Psoas muscle (tissue), 8 donors: ENCODE measurements around the gene WDR27. TPM values are rescaled to one million over a fixed set of nuclear protein-coding genes. Genes with fewer than 3 reads are reported as not detected.

Experiments used
- ATAC-seq, 4 donors: fragments of 200-7000 bp; cut with Tn5 transposase; one replicate each; pipeline ENCODE4 v1.9.1; 2020; ENCODE audit warnings: moderate library complexity in 3 of 4, mild to moderate bottlenecking in 2 of 4
- DNase-seq, 2 donors: peaks; one replicate each; pipeline ENCODE4 v3.0.0-alpha.2; 2020
- H3K27ac ChIP-seq: fragments of 200-600 bp; one replicate; pipeline ENCODE4 v1.8.0; 2022
- H3K27me3 ChIP-seq, 3 donors: fragments of 200-600 bp in 1 of 3; one replicate each; pipeline versions ENCODE4 v1.6.1 to v1.8.0; 2013 to 2022; ENCODE audit warnings: low read length in 2 of 3, mild to moderate bottlenecking in 2 of 3, moderate library complexity in 1 of 3; ENCODE audit not compliant: insufficient read depth in 3 of 3
- H3K36me3 ChIP-seq, 2 donors: fragments of 200-600 bp in 1 of 2; one replicate each; pipeline versions ENCODE4 v1.6.1 to v1.8.0; 2013 to 2022; ENCODE audit warnings: low read depth in 1 of 2, mild to moderate bottlenecking in 1 of 2, moderate library complexity in 1 of 2; ENCODE audit not compliant: insufficient read depth in 1 of 2
- H3K4me1 ChIP-seq: fragments of 200-600 bp; one replicate; pipeline ENCODE4 v1.8.0; 2022
- H3K4me3 ChIP-seq: fragments of 200-600 bp; one replicate; pipeline ENCODE4 v1.8.0; 2022; ENCODE audit warnings: mild to moderate bottlenecking
- H3K9me3 ChIP-seq: fragments of 200-600 bp; one replicate; pipeline ENCODE4 v1.8.0; 2022
- WGBS, 3 donors: extraction: QIAGEN DNeasy Blood & Tissue Kit; methylation state at CpG; one replicate each; pipeline versions ENCODE4 v1.1.6 to v1.1.7; 2013; 5-methylcytosine and 5-hydroxymethylcytosine counted together
- intact Hi-C, 2 donors: fragments of 100-400 bp; cut with DNase I; formaldehyde crosslinking; loops; one replicate each; pipeline versions ENCODE4 v1.11.0 to v1.14.2; 2022
- polyA plus RNA-seq, 3 donors: library from polyadenylated mRNA; stranded (reverse); fragments of 200-250 nt; gene quantifications; one replicate each; pipeline ENCODE4 v1.2.3, GENCODE V29; 2013
- total RNA-seq, 4 donors: library from RNA; stranded (reverse); fragmentation: NEBNext Ultra II Directional in 2 of 4; extraction: Animal tissue kit (Norgen Biotek cat#: 25700) in 2 of 4; gene quantifications; one replicate each; pipeline versions ENCODE4 v1.2.1 to v1.2.4, GENCODE V29; 2021 to 2023
- TF ChIP-seq, protein P1 (sequence below): fragments of 200-600 bp; IDR thresholded peaks from one replicate; pipeline ENCODE4 v1.8.0; 2022; ENCODE audit warnings: antibody characterized with exemption
- donor health status: healthy with polysubstance abuse.
- donor health status: DM: no; HTN: no; CAD: no; lungs with moderate emphysema.
- donor health status: Bipolar disorder and iron deficiency.
- donor health status: healthy.
- donor health status: DM: yes; HTN: yes; CAD: no.
- donor health status: DM: no; HTN: no; CAD: no.
- donor health status: DM: no; HTN: no; CAD: no.
- donor health status: DM: yes; HTN: yes; CAD: no.

The WDR27 gene
- total and polyA plus RNA-seq, 7 donors, result 3.1 to 14.4 (median 5.5) TPM

DNA sequence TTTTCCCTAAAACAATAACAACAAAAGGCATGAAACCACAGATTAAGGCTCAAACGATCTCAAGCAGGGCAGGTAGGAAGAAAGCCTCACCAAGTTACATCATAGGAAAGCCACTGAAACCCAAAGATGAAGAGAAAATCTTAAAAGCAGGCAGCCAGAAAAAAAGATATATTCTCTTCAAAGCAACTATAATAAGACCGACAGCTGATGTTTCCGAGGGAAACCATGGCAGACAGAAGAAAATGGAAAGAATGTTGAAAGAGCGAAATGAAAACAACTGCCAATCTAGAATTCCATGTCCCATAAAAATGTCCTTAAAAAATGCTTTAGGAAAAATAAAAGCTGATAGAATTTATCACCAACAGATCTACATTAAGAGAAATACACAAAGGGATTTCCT is 286.6 kb downstream of the WDR27 start:
- peaks cover 15% of the 10 kb centered on the region for H3K9me3 ChIP-seq
- H3K36me3 ChIP-seq, result no peaks in the 10 kb centered on the region
- ATAC-seq, result no peak
- no peak for DNase-seq
- no peak overlapping the region for H3K4me3 ChIP-seq
- peaks cover 0 to 3% (median 0%) of the 10 kb centered on the region in 3 donors for H3K27me3 ChIP-seq
- 90 to 92% (median 91%) methylated on average over 4 of the region's 4 CpGs for WGBS, 3 donors
- H3K27ac ChIP-seq, result no peak overlapping the region
- no peaks in the 10 kb centered on the region for H3K4me1 ChIP-seq
- intact Hi-C loops, result no loop called here
- TF ChIP-seq, protein P1, sequence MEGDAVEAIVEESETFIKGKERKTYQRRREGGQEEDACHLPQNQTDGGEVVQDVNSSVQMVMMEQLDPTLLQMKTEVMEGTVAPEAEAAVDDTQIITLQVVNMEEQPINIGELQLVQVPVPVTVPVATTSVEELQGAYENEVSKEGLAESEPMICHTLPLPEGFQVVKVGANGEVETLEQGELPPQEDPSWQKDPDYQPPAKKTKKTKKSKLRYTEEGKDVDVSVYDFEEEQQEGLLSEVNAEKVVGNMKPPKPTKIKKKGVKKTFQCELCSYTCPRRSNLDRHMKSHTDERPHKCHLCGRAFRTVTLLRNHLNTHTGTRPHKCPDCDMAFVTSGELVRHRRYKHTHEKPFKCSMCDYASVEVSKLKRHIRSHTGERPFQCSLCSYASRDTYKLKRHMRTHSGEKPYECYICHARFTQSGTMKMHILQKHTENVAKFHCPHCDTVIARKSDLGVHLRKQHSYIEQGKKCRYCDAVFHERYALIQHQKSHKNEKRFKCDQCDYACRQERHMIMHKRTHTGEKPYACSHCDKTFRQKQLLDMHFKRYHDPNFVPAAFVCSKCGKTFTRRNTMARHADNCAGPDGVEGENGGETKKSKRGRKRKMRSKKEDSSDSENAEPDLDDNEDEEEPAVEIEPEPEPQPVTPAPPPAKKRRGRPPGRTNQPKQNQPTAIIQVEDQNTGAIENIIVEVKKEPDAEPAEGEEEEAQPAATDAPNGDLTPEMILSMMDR, result no peak

DNA sequence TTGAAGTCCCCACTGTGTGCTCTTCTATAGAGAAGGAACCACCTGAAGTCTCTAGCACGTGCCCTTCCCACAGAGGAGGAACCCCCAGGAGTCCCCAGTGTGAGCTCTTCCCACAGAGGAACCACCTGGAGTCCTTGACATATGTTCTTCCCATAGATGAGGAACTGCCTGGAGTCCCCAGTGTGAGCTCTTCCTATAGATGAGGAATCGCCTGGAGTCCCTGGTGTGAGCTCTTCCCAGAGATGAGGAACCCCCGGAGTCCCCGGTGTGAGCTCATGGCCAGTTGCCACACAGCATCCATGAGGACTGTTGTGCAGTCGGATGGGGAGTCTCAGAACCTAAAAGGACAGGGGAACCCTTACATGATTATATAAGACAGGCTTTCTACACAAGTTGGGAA is 290.1 kb downstream of the WDR27 start:
- Histone ChIP-seq H3K4me3 (no peak overlapping the region), H3K4me1 (no peaks in the 10 kb centered on the region), H3K27ac (no peak overlapping the region), H3K9me3 (peaks cover 15% of the 10 kb centered on the region), H3K36me3 (no peaks in the 10 kb centered on the region), H3K27me3 (peaks cover 0 to 3% (median 0%) of the 10 kb centered on the region in 3 donors)
- WGBS, 3 donors, result 84 to 90% (median 88%) methylated on average over 5 of the region's 5 CpGs
- no peak for DNase-seq
- ATAC-seq, result no peak
- intact Hi-C loops, result no loop called here
- TF ChIP-seq, protein P1, result no peak

DNA sequence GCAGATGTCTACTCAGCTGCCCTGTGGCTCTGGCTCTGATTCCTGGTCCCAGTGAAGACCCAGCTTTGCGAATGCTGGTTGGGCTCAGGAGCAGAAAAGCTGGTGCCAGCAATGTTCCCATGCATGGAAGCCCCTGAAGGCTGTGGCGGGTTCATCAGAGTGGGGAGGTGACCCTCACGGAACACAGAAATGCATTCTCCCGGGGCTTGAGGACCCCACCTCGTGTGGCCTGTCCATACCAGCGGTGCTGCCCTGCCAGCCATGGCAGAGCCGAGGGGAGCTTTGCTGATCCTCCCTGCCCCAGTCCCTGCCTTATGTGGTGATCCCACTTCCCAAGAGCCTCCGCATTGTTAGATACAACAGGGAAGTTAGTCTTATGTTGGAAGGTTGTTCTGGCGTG is 290.5 kb downstream of the WDR27 start:
- DNase-seq (no peak), ATAC-seq (no peak)
- Histone ChIP-seq H3K4me3 (no peak overlapping the region), H3K27me3 (peaks cover 0 to 3% (median 0%) of the 10 kb centered on the region in 3 donors), H3K9me3 (peaks cover 15% of the 10 kb centered on the region), H3K4me1 (no peaks in the 10 kb centered on the region), H3K36me3 (no peaks in the 10 kb centered on the region), H3K27ac (no peak overlapping the region)
- intact Hi-C loops, result no loop called here
- 80 to 88% (median 83%) methylated on average over 9 of the region's 9 CpGs for WGBS, 3 donors
- TF ChIP-seq, protein P1, result no peak

DNA sequence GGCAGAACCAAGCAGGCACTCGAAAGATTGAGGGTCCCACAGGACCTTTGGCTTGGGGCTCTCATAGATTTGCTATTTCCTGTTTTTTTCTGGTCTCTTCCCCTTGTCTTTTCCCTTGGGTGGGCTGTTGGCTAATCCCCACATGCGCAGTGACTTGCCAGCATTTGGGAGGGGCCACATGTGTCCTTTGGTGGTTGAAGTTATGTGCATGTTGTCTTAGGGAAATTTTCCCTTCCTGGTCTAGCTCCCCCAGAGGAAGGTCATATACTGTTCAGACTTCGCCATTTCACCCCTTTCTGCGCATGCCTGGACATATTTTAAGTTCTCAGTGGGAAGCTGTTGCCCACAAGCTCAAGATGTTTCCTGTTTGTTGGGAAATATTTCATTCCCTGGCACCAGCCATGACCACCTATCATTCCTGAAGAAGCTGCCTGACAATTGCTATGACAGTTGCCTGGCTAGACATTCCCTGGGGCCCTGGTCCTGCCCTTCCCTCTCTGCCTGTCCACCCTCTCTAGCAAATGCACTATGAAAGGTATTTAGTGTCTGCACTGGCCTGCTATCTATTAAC is 292.0 kb downstream of the WDR27 start:
- DNase-seq, result no peak
- intact Hi-C loops, result no loop called here
- ATAC-seq, result no peak
- Histone ChIP-seq H3K4me3 (no peak overlapping the region), H3K4me1 (no peaks in the 10 kb centered on the region), H3K36me3 (no peaks in the 10 kb centered on the region), H3K27ac (no peak overlapping the region), H3K27me3 (peaks cover 0 to 3% (median 0%) of the 10 kb centered on the region in 3 donors), H3K9me3 (peaks cover 7% of the 10 kb centered on the region)
- TF ChIP-seq, protein P1, result no peak
- 78 to 80% (median 79%) methylated on average over 4 of the region's 4 CpGs for WGBS, 3 donors

DNA sequence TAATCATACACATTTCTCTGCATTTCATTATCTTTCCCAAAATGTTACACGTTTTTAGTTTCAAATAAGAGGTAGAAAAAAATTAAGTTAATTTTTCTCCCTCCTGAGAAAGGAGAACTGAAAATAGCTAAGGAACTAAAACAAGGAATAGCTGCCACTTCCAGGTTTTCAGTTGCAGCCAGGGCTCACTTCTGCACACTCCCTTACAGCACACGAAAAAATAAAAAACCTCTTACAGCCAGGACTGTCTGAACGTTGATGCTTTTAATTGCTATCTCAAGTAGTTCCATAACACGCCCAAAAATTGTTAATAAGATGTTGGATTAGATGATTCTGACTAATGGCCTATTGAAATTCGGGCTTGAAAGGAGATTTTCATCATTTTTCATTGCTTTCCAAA is 294.5 kb downstream of the WDR27 start:
- H3K27me3 ChIP-seq, result peaks cover 0 to under 1% (median 0%) of the 10 kb centered on the region in 3 donors
- no peaks in the 10 kb centered on the region for H3K9me3 ChIP-seq
- DNase-seq (no peak), ATAC-seq (no peak)
- no peak overlapping the region for H3K27ac ChIP-seq
- TF ChIP-seq, protein P1, result no peak
- H3K4me3 ChIP-seq, result no peak overlapping the region
- no peaks in the 10 kb centered on the region for H3K36me3 ChIP-seq
- WGBS, 3 donors, result 61 to 62% (median 61%) methylated on average over 5 of the region's 5 CpGs
- intact Hi-C loops, result no loop called here
- H3K4me1 ChIP-seq, result no peaks in the 10 kb centered on the region
